Skeletal muscle satellite cell (primary cell): Measurements from ENCODE around the gene TNNC2.

Source experiments
- H3K27me3 ChIP-seq: 2 replicates; pipeline ENCODE4 v1.7.0; 2013; ENCODE audit warnings: low read length; ENCODE audit not compliant: control insufficient read depth, insufficient read depth
- H3K36me3 ChIP-seq: 2 replicates; pipeline ENCODE4 v1.7.0; 2013; ENCODE audit warnings: mild to moderate bottlenecking, control low read depth, low read length; ENCODE audit not compliant: insufficient read depth
- H3K4me1 ChIP-seq: 2 replicates; pipeline ENCODE4 v1.7.0; 2013; ENCODE audit warnings: low read length; ENCODE audit not compliant: control insufficient read depth, insufficient read depth
- H3K4me2 ChIP-seq: 2 replicates; pipeline ENCODE4 v1.7.0; 2013; ENCODE audit warnings: mild to moderate bottlenecking, low read length
- H3K4me3 ChIP-seq: 2 replicates; pipeline ENCODE4 v1.7.0; 2013; ENCODE audit warnings: low read length
- H3K9ac ChIP-seq: 2 replicates; pipeline ENCODE4 v1.7.0; 2013; ENCODE audit warnings: mild to moderate bottlenecking, low read depth, low read length, moderate library complexity
- H3K9me3 ChIP-seq: replicated peaks from 2 replicates; pipeline ENCODE4 v1.7.0; 2013; ENCODE audit warnings: mild to moderate bottlenecking, control low read depth, low read length

Gene TNNC2

DNA sequence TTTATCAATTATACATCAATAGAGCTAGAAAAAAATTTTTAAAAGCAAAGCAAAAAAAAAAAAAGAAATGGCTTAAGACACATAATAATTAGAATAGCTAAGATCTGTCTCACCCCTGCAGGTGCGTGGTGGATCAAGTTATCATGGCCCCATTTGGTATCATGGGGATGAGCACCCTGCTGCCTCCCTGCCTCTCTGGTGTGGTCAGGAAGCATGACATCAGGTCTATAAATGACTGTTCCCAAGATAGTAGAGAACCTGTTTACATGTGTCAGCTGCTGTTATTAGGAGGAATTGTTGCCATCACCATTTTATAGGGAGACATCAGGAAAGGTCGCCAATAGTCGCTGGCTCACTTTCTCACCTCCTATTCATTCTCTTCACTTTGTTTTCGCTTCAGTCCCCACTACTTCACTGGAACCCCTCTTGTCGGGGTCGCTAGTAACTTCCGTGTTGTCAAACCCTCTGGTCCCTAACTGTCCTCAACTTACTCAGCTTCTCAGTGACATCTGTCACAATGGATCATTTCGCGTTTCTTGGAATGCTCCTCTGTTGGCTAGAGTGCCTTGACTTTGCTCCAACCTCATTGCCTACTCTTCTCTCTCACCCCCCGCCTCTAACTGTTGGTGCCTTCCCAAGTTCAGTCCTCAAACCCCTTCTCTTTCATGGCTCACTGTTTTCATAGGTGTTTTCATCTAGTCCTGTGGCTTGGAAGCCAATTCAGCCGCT is 30.6 kb downstream of the TNNC2 start:
- Histone ChIP-seq H3K9me3 (no peaks in the 10 kb centered on the region), H3K9ac (no peak overlapping the region), H3K4me2 (no peak overlapping the region), H3K36me3 (peaks cover 34% of the 10 kb centered on the region), H3K4me3 (no peak overlapping the region), H3K27me3 (no peaks in the 10 kb centered on the region), H3K4me1 (peaks cover 6% of the 10 kb centered on the region)

DNA sequence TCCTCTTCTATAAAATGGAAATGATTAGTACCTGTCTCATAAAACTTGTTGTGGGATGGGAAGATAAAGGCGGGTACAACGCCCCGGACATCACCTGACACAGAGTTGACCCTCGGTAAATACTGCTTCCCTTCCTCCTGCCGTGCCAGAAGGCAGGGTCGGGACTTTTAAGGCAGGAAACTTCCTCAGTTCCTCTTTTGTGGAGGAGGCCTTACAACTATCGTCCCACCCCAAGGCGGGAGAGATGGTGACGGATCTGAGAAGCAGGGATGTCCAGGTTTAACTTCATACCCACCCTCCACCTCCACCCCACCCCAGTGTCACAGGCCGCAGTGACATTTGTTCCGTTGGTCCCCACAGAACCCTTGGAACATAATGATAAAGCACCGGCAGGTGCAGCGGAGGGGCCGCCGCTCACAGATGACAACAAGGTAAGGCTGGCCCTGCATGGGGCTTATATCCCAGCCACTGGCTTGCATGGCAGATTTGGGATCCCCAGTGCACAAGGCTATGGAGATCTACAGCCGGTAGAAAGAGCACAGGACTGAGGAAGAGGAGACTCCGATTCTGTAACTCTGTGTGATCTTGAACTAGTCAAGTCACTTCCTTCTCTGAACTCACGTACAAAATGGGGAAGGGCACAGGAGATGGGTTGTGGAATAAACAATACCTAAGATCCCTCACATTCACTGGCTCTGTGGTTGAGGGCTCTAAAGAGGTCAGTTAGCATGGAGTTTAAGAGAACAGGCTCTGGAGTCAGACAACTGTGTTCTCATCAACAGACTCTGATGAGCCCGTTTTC is 34.6 kb downstream of the TNNC2 start:
- H3K9ac ChIP-seq, result peak overlapping the region; percentile 94
- no peaks in the 10 kb centered on the region for H3K27me3 ChIP-seq
- H3K9me3 ChIP-seq, result no peaks in the 10 kb centered on the region
- peaks cover 26% of the 10 kb centered on the region for H3K36me3 ChIP-seq
- H3K4me2 ChIP-seq, result peak overlapping the region; percentile 97
- peaks cover 6% of the 10 kb centered on the region for H3K4me1 ChIP-seq
- peak overlapping the region; percentile 83 for H3K4me3 ChIP-seq

DNA sequence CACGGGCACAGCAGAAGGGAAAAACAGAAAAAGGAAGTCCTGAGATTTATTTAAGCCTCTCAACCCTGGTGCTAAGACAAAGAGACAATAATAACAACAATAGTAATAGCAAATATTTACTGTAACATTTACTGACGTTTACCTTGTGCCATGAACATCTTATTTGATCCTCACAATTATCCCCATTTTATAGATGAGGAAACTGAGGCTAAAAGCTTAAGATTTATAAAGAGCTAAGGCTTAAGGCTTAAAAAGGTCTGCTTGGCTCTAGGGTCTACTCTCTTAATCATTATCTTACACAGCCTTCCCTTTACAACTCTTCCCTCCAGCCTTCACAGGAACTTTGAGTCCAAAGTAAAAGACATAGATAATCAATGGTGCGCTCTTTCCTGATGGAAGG is 38.8 kb downstream of the TNNC2 start:
- H3K9ac ChIP-seq, result no peak overlapping the region
- no peaks in the 10 kb centered on the region for H3K27me3 ChIP-seq
- H3K9me3 ChIP-seq, result no peaks in the 10 kb centered on the region
- peaks cover 10% of the 10 kb centered on the region for H3K4me1 ChIP-seq
- no peaks in the 10 kb centered on the region for H3K36me3 ChIP-seq
- no peak overlapping the region for H3K4me2 ChIP-seq
- no peak overlapping the region for H3K4me3 ChIP-seq

DNA sequence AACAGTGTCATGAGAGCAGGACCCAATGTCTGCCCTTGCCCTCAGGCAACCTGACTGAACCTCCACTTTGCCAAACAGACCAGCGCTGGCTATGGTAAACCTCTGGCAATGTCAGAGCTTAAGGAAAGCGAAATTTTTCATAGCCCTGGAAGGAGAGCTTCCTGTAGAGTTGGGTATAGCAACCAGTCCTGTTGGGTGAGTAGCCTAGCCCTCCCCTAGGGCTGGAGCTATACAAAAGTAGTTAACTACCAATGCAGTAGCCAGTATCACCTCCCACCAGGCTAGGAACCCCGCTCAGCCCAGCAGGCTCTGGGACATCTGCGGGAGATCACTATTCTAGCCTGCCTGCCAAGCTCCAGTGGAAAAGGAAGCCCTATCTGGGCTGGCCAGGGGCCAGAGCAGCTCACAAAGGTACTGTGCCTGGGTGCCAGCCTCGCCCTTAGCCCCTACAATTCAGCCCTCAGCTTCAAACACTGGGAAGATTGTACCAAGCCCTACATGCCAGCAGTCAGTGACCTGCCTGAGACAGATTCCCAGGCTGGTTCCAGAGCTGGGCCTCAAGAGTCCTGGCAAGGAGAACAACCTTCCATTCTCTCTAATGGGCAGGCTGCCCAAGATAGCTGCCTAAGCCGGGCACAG is 43.3 kb downstream of the TNNC2 start:
- peaks cover 48% of the 10 kb centered on the region for H3K4me1 ChIP-seq
- no peaks in the 10 kb centered on the region for H3K27me3 ChIP-seq
- no peak overlapping the region for H3K4me2 ChIP-seq
- no peaks in the 10 kb centered on the region for H3K36me3 ChIP-seq
- H3K4me3 ChIP-seq, result no peak overlapping the region
- no peak overlapping the region for H3K9ac ChIP-seq
- no peaks in the 10 kb centered on the region for H3K9me3 ChIP-seq

DNA sequence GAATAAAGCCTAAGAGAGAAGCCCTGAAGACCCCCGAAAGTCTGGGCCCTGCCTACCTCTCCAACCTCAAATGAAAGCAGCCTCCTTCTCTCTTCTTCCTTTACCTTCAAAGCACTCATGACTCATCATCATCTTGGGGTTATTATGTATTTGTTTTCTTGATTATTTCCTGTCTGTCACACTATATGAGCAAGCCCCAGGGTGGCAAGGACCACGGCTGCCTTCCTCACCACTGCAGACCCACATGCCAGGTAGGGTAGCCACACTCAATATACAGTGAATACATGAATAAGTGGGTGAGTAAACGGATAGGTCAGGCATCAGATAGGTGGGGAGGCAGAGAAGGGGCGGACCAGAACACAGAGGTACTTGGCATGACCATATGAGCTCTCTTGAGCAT is 44.2 kb downstream of the TNNC2 start:
- no peaks in the 10 kb centered on the region for H3K9me3 ChIP-seq
- H3K4me1 ChIP-seq, result peaks cover 56% of the 10 kb centered on the region
- H3K4me2 ChIP-seq, result no peak overlapping the region
- no peak overlapping the region for H3K9ac ChIP-seq
- H3K4me3 ChIP-seq, result no peak overlapping the region
- H3K27me3 ChIP-seq, result no peaks in the 10 kb centered on the region
- H3K36me3 ChIP-seq, result no peaks in the 10 kb centered on the region

DNA sequence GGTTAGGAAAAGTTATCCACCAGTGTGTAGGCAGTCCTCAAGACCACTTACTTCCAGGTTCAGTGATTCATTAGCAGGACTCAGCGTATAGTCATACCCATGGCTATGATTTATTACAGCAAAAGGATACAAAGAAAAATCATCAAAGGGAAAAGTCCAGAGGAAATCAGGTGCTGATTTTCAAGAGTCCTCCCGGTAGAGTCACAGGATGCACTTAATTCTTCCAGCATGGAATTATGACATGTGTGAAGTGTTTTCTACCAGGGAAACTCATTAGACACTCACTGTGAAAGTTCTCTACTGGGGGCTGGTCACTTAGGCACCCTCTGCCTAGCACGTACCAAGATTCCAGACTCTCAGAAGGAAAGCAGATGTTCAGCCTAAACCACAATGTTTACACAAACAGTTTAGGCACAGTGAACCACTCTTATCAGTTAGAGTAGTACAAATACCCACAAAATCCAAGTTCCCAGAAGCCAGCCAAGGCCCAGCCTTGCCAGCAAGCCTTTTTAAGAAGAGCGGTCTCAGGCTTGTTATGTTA is 45.7 kb downstream of the TNNC2 start:
- peak overlapping the region; percentile 13 for H3K9ac ChIP-seq
- H3K4me2 ChIP-seq, result peak overlapping the region; percentile 63
- H3K4me3 ChIP-seq, result peak overlapping the region; percentile 40
- H3K9me3 ChIP-seq, result no peaks in the 10 kb centered on the region
- H3K27me3 ChIP-seq, result no peaks in the 10 kb centered on the region
- no peaks in the 10 kb centered on the region for H3K36me3 ChIP-seq
- H3K4me1 ChIP-seq, result peaks cover 57% of the 10 kb centered on the region

DNA sequence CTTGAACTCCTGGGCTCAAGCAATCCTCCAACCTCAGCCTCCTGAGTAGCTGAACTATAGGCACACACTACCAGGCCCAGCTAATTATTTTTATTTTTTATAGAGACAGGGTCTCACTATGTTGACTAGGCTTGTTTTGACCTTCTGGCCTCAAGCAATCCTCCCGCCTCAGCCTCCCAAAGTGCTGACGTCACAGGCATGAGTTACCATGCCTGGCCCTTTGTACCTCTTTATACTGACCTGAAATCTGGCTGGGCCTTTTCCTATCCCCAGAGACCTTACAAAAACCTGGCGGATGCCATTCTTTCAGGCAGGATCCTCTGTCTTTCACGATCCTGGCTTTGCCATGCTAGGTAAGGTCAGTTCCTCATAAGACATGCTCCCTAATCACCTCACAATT is 47.0 kb downstream of the TNNC2 start:
- H3K9ac ChIP-seq, result peak overlapping the region; percentile 61

DNA sequence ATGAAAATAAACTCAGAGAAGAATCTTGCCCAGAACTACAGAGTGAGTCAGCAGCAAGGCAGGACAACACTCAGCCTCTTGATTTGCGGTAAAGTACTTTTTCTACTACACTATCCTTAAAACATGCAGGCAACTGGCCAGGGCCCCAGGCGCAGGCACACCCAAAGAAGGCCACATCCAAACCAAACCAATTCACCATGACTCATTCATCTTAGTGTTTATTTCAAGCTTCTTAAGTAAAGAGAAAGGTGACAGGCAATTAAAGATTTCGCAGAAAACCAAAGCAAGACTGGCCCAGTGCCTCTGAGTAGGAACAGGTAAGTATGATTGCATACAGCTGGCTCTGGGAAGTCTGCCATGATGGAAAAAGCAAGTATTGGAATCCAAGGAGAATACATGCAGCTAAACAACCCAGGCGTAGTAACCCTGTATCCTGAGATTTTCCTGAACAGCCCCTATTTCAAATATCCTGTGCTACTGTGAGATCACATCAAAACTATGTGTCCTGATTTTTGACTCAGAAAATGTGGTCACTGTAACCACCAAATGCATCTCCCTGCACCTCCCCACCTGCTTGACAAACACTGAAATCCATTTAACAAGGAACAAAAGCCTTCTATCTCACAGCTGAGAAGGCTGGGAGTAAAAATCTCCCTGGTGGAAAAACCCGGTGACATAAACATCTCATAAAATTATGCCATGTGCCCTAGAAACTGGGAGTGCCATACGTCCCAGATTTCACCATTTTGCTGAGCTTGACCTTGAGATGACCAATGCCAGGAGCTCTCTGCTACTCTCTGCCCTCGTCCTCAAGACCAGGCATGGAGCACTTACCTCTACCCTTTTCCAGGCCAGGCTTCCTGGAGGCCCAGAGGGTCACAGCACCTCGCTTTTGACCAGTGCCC is 47.8 kb downstream of the TNNC2 start:
- Histone ChIP-seq H3K4me2 (peak overlapping the region; percentile 72), H3K36me3 (no peaks in the 10 kb centered on the region), H3K9ac (peak overlapping the region; percentile 61), H3K4me3 (peak overlapping the region; percentile 31), H3K4me1 (peaks cover 57% of the 10 kb centered on the region), H3K27me3 (no peaks in the 10 kb centered on the region), H3K9me3 (no peaks in the 10 kb centered on the region)

More for the DNA sequence above, 47.0 kb downstream of the TNNC2 start:
- no peaks in the 10 kb centered on the region for H3K36me3 ChIP-seq
- H3K9me3 ChIP-seq, result no peaks in the 10 kb centered on the region
- peaks cover 57% of the 10 kb centered on the region for H3K4me1 ChIP-seq
- no peak overlapping the region for H3K4me3 ChIP-seq
- no peaks in the 10 kb centered on the region for H3K27me3 ChIP-seq
- H3K4me2 ChIP-seq, result peak overlapping the region; percentile 63

DNA sequence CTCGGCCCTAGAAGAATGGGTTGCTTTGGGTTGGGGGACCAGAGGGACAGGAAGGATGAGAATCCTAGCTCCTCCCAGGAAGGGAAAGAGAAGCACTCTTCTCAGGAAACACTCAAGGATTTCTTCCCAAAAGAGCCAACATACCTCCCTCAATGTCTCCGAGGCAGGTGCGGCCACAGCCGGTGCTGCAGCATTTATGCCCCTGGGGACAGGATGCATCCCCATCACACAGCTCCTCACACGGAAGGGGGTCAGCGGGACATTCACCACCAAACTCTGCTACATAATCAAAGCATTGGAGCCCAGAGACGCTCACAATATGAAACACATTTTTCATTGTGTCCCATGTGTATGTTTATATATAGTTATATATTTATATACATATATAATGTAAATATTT is 50.2 kb downstream of the TNNC2 start:
- Histone ChIP-seq H3K4me3 (no peak overlapping the region), H3K36me3 (no peaks in the 10 kb centered on the region), H3K9me3 (no peaks in the 10 kb centered on the region), H3K4me1 (peaks cover 39% of the 10 kb centered on the region), H3K4me2 (no peak overlapping the region), H3K9ac (no peak overlapping the region), H3K27me3 (peaks cover 4% of the 10 kb centered on the region)

DNA sequence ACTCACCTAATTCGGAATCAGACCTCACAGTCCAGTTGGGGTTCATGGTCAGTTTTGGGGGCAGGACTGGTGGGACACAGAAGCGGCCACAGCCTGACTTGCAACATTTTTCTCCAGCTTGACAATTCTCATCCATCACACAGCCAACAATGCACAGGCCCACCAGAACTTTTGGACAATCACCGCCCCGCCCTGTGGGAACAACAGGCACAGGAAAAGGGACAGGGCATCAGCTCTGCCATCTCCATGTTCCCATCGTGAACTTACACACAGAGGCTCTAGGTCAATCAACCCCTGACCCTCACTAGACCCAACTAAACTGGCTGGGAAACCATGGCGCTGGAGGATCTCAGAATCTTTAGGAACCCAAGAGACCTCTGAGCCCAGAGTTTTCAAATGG is 51.7 kb downstream of the TNNC2 start:
- H3K4me1 ChIP-seq, result peaks cover 29% of the 10 kb centered on the region
- H3K4me2 ChIP-seq, result no peak overlapping the region
- H3K27me3 ChIP-seq, result peaks cover 4% of the 10 kb centered on the region
- H3K4me3 ChIP-seq, result no peak overlapping the region
- no peaks in the 10 kb centered on the region for H3K36me3 ChIP-seq
- no peak overlapping the region for H3K9ac ChIP-seq
- H3K9me3 ChIP-seq, result no peaks in the 10 kb centered on the region
